Neural crest cell (in vitro differentiated cells): Measurements from ENCODE around the gene DUSP12. TPM values are rescaled to one million over a fixed set of nuclear protein-coding genes. Genes with fewer than 3 reads are reported as not detected.

Experiments used
- DNase-seq: peaks from one replicate; pipeline ENCODE4 v3.0.0; 2021; ENCODE audit warnings: low read depth, mixed read lengths, low spot score
- H3K27ac Mint-ChIP-seq: one replicate; pipeline ENCODE4 v1.8.0; 2021; ENCODE audit warnings: mild to moderate bottlenecking, mixed read lengths; ENCODE audit not compliant: unreplicated experiment
- H3K27me3 Mint-ChIP-seq: 2 replicates; pipeline ENCODE4 v1.8.0; 2021; ENCODE audit warnings: low read depth, mild to moderate bottlenecking, mixed read lengths
- H3K36me3 Mint-ChIP-seq: 2 replicates; pipeline ENCODE4 v1.8.0; 2021; ENCODE audit warnings: low read depth, mild to moderate bottlenecking, mixed read lengths
- H3K4me1 Mint-ChIP-seq: 2 replicates; pipeline ENCODE4 v1.8.0; 2021; ENCODE audit warnings: mixed read lengths
- H3K4me3 Mint-ChIP-seq: one replicate; pipeline ENCODE4 v1.8.0; 2021; ENCODE audit warnings: mild to moderate bottlenecking, mixed read lengths
- H3K9me3 Mint-ChIP-seq: 2 replicates; pipeline ENCODE4 v1.8.0; 2021; ENCODE audit warnings: mixed read lengths
- CTCF ChIP-seq: fragments of 200-600 bp; sonication (generic); conservative IDR thresholded peaks from 2 replicates; pipeline ENCODE4 v1.5.0; 2021; ENCODE audit warnings: antibody characterized with exemption, mild to moderate bottlenecking
- total RNA-seq: library from RNA; stranded (reverse); gene quantifications from 2 replicates; pipeline ENCODE4 v1.2.1, GENCODE V29; 2021

The DUSP12 gene
- total RNA-seq, 1 donor from 2014 or later: 39.8 TPM

- H3K9me3 Mint-ChIP-seq: no peaks in the 10 kb centered on the region
- H3K27ac Mint-ChIP-seq: no peak overlapping the region
- no peak for DNase-seq
- TF ChIP-seq CTCF: no peak
- H3K4me3 Mint-ChIP-seq: no peak overlapping the region
- no peaks in the 10 kb centered on the region for H3K4me1 Mint-ChIP-seq
- H3K36me3 Mint-ChIP-seq: no peaks in the 10 kb centered on the region
- peaks cover 27% of the 10 kb centered on the region for H3K27me3 Mint-ChIP-seq
Observed at GRCh38 chr1:161707503-161707902, 42.1 kb upstream of the DUSP12 start.

GRCh38 chr1:161709373-161709772 is 40.2 kb upstream of the DUSP12 start:
- no peak for DNase-seq
- H3K36me3 Mint-ChIP-seq: no peaks in the 10 kb centered on the region
- TF ChIP-seq CTCF: no peak
- no peak overlapping the region for H3K27ac Mint-ChIP-seq
- peaks cover 29% of the 10 kb centered on the region for H3K27me3 Mint-ChIP-seq
- H3K4me1 Mint-ChIP-seq: no peaks in the 10 kb centered on the region
- H3K4me3 Mint-ChIP-seq: no peak overlapping the region
- H3K9me3 Mint-ChIP-seq: no peaks in the 10 kb centered on the region

- peaks cover 41% of the 10 kb centered on the region for H3K27me3 Mint-ChIP-seq
- TF ChIP-seq CTCF: no peak
- no peaks in the 10 kb centered on the region for H3K36me3 Mint-ChIP-seq
- DNase-seq: no peak
- H3K9me3 Mint-ChIP-seq: no peaks in the 10 kb centered on the region
- H3K4me1 Mint-ChIP-seq: no peaks in the 10 kb centered on the region
- no peak overlapping the region for H3K4me3 Mint-ChIP-seq
- H3K27ac Mint-ChIP-seq: no peak overlapping the region
Observed at GRCh38 chr1:161710560-161710959, 39.0 kb upstream of the DUSP12 start.

GRCh38 chr1:161718559-161719324 is 30.8 kb upstream of the DUSP12 start:
- Mint-ChIP-seq H3K4me1 (no peaks in the 10 kb centered on the region), H3K9me3 (no peaks in the 10 kb centered on the region), H3K27me3 (peaks cover 90% of the 10 kb centered on the region), H3K4me3 (no peak overlapping the region), H3K36me3 (no peaks in the 10 kb centered on the region), H3K27ac (no peak overlapping the region)
- no peak for TF ChIP-seq CTCF
- DNase-seq: no peak

- Mint-ChIP-seq H3K4me3 (no peak overlapping the region), H3K27me3 (peaks cover 90% of the 10 kb centered on the region), H3K36me3 (no peaks in the 10 kb centered on the region), H3K4me1 (no peaks in the 10 kb centered on the region), H3K9me3 (no peaks in the 10 kb centered on the region), H3K27ac (no peak overlapping the region)
- no peak for TF ChIP-seq CTCF
- no peak for DNase-seq
Observed at GRCh38 chr1:161719325-161719611, 30.3 kb upstream of the DUSP12 start.
